ENCODE measurements around the gene SRRM1.

The SRRM1 gene

GRCh38 chr1:24688621-24689195 is 45.6 kb downstream of the SRRM1 start:
- no peaks in the 10 kb centered on the region for H3K79me2 ChIP-seq (ENCODE audit: insufficient read depth, low read length)
- H2AFZ ChIP-seq (ENCODE audit: low read length): no peak overlapping the region
- H3K27me3 ChIP-seq (ENCODE audit: insufficient read depth, low read length): no peaks in the 10 kb centered on the region
- peak; percentile 94 for TF ChIP-seq CTCF (IDR thresholded peaks at IDR 0.05; ENCODE audit: low read length)
- TF ChIP-seq EZH2 (IDR thresholded peaks at IDR 0.05; ENCODE audit: borderline replicate concordance, low read length): no peak
- no peaks in the 10 kb centered on the region for H3K36me3 ChIP-seq (ENCODE audit: insufficient read depth, low read length)
- H3K9ac ChIP-seq (ENCODE audit: low read length): no peak overlapping the region
- H3K9me3 ChIP-seq (ENCODE audit: low read length): no peaks in the 10 kb centered on the region
- H3K4me1 ChIP-seq (ENCODE audit: insufficient read depth, low read length, severe bottlenecking): peaks cover 8% of the 10 kb centered on the region
- no peaks in the 10 kb centered on the region for H4K20me1 ChIP-seq (ENCODE audit: insufficient read depth, low read length)
- no peak overlapping the region for H3K27ac ChIP-seq (ENCODE audit: low read depth, low read length, poor library complexity, severe bottlenecking)
- H3K4me2 ChIP-seq (ENCODE audit: low read length): no peak overlapping the region
- H3F3A ChIP-seq (ENCODE audit: insufficient read depth, low read length): no peaks in the 10 kb centered on the region
- H3K4me3 ChIP-seq (ENCODE audit: low read depth, low read length, poor library complexity, severe bottlenecking): no peak overlapping the region
- H3K9me2 ChIP-seq (ENCODE audit: low read depth, low read length): no peaks in the 10 kb centered on the region

- Histone ChIP-seq H3K9me3 (ENCODE audit: low read length) (no peaks in the 10 kb centered on the region), H3K36me3 (ENCODE audit: insufficient read depth, low read length) (no peaks in the 10 kb centered on the region), H3K9ac (ENCODE audit: low read length) (no peak overlapping the region), H3K27ac (ENCODE audit: low read depth, low read length, poor library complexity, severe bottlenecking) (no peak overlapping the region), H3K4me2 (ENCODE audit: low read length) (no peak overlapping the region), H3K4me3 (ENCODE audit: low read depth, low read length, poor library complexity, severe bottlenecking) (no peak overlapping the region), H3F3A (ENCODE audit: insufficient read depth, low read length) (no peaks in the 10 kb centered on the region), H3K27me3 (ENCODE audit: insufficient read depth, low read length) (0 out of 2 replicates have a peak, but pooled peaks cover 4% of the 10 kb centered on the region), H3K4me1 (ENCODE audit: insufficient read depth, low read length, severe bottlenecking) (peaks cover 22% of the 10 kb centered on the region), H4K20me1 (ENCODE audit: insufficient read depth, low read length) (no peaks in the 10 kb centered on the region), H3K9me2 (ENCODE audit: low read depth, low read length) (no peaks in the 10 kb centered on the region), H3K79me2 (ENCODE audit: insufficient read depth, low read length) (no peaks in the 10 kb centered on the region), H2AFZ (ENCODE audit: low read length) (no peak overlapping the region)
- no peak for TF ChIP-seq EZH2 (IDR thresholded peaks at IDR 0.05; ENCODE audit: borderline replicate concordance, low read length)
These were observed 47.9 kb downstream of the SRRM1 start for GRCh38 chr1:24691051-24691450.

- Histone ChIP-seq H4K20me1 (ENCODE audit: insufficient read depth, low read length) (no peaks in the 10 kb centered on the region), H3K9me2 (ENCODE audit: low read depth, low read length) (no peaks in the 10 kb centered on the region), H3K9me3 (ENCODE audit: low read length) (no peaks in the 10 kb centered on the region), H3K36me3 (ENCODE audit: insufficient read depth, low read length) (no peaks in the 10 kb centered on the region), H3K4me3 (ENCODE audit: low read depth, low read length, poor library complexity, severe bottlenecking) (no peak overlapping the region), H3K79me2 (ENCODE audit: insufficient read depth, low read length) (no peaks in the 10 kb centered on the region), H3F3A (ENCODE audit: insufficient read depth, low read length) (no peaks in the 10 kb centered on the region), H3K4me1 (ENCODE audit: insufficient read depth, low read length, severe bottlenecking) (peaks cover 35% of the 10 kb centered on the region), H3K27me3 (ENCODE audit: insufficient read depth, low read length) (0 out of 2 replicates have a peak, but pooled peaks cover 4% of the 10 kb centered on the region), H3K27ac (ENCODE audit: low read depth, low read length, poor library complexity, severe bottlenecking) (no peak overlapping the region), H3K4me2 (ENCODE audit: low read length) (no peak overlapping the region), H2AFZ (ENCODE audit: low read length) (no peak overlapping the region), H3K9ac (ENCODE audit: low read length) (no peak overlapping the region)
- TF ChIP-seq CTCF (IDR thresholded peaks at IDR 0.05; ENCODE audit: low read length) (no peak), EZH2 (IDR thresholded peaks at IDR 0.05; ENCODE audit: borderline replicate concordance, low read length) (no peak)
These were observed 49.4 kb downstream of the SRRM1 start for GRCh38 chr1:24692351-24692980.
